ENCODE measurements around the gene RHBDL2. TPM values are rescaled to one million over a fixed set of nuclear protein-coding genes. Genes with fewer than 3 reads are reported as not detected.

RHBDL2 gene
- total RNA-seq, 1 experiment from 2014 or later, result 0.80 TPM

Other genes starting within 250 kb of the RHBDL2 start
- gene RRAGC, start 82.1 kb downstream of the RHBDL2 start, total RNA-seq (2014; rRNA removed; shearing (Covaris generic)), result 10.1 and 11.5 TPM in 2 replicates
- gene MYCBP, start 68.5 kb downstream of the RHBDL2 start, total RNA-seq (2014; rRNA removed; shearing (Covaris generic)), result 56.9 and 60.0 TPM in 2 replicates
- gene GJA9, start 60.2 kb downstream of the RHBDL2 start, total RNA-seq (2014; rRNA removed; shearing (Covaris generic)), result not detected in 2 replicates
- 66.7 and 75.8 TPM in 2 replicates for gene AKIRIN1, start 49.4 kb upstream of the RHBDL2 start, total RNA-seq (2014; rRNA removed; shearing (Covaris generic))
- gene NDUFS5, start 84.5 kb upstream of the RHBDL2 start, total RNA-seq (2014; rRNA removed; shearing (Covaris generic)), result 1,230 and 1,593 TPM in 2 replicates